Measurements from ENCODE around the gene AGPAT3.

The AGPAT3 gene

DNA sequence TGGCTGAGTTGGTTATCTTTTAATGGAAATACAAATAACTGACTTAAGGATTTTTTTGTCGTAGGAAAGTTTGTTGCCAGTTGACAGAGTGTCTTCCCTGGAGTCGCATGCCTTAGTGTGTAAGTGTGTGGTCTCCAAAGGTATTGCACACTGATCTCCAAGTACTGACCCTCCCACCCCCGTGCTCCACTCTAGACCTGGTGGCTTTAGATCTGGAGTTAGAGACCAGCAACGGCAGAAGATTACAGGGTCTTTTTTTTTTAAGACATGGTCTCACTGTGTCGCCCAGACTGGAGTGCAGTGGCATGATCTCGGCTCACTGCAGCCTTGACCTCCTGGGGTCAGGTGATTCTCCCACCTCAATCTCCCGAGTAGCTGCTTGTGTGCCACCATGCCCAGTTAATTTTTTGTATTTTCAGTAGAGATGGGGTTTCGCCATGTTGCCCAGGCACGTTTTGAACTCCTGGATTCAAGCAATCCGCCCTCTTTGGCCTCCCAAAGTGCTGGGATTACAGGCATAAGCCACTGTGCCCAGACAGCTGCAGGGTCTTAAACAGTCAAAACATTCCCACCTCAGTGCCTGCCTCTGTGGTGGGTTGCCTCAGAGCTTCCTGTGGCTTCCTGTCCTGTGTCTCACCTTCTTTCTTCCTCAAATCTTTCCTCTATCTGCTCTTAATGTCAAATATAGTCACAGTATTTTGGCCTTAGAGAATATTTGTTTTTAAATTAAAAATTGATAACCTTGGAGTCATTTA, 154.0 kb downstream of the AGPAT3 start:
- no peaks in the 10 kb centered on the region for H3K36me3 ChIP-seq (ENCODE audit: insufficient read depth, low read length)
- H3K9ac ChIP-seq (ENCODE audit: low read length) = no peak overlapping the region
- peaks cover 18% of the 10 kb centered on the region for H3K4me1 ChIP-seq (ENCODE audit: insufficient read depth, low read length)
- no peak overlapping the region for H3K27ac ChIP-seq (ENCODE audit: low read depth, low read length)
- no peak overlapping the region for H3K4me3 ChIP-seq (ENCODE audit: low read depth in 1 of 2, low read length in 2 of 2)
- H3K9me3 ChIP-seq (ENCODE audit: low read length) = no peaks in the 10 kb centered on the region
- H3K27me3 ChIP-seq (ENCODE audit: control insufficient read depth in 1 of 2, insufficient read depth in 2 of 2, low read length in 2 of 2) = no peaks in the 10 kb centered on the region

GRCh38 chr21:44019568-44019958, 154.5 kb downstream of the AGPAT3 start:
- Histone ChIP-seq H3K36me3 (ENCODE audit: insufficient read depth, low read length) (no peaks in the 10 kb centered on the region), H3K27me3 (ENCODE audit: control insufficient read depth in 1 of 2, insufficient read depth in 2 of 2, low read length in 2 of 2) (no peaks in the 10 kb centered on the region), H3K4me3 (ENCODE audit: low read depth in 1 of 2, low read length in 2 of 2) (no peak overlapping the region), H3K27ac (ENCODE audit: low read depth, low read length) (no peak overlapping the region), H3K9me3 (ENCODE audit: low read length) (no peaks in the 10 kb centered on the region), H3K4me1 (ENCODE audit: insufficient read depth, low read length) (peaks cover 18% of the 10 kb centered on the region), H3K9ac (ENCODE audit: low read length) (no peak overlapping the region)

DNA sequence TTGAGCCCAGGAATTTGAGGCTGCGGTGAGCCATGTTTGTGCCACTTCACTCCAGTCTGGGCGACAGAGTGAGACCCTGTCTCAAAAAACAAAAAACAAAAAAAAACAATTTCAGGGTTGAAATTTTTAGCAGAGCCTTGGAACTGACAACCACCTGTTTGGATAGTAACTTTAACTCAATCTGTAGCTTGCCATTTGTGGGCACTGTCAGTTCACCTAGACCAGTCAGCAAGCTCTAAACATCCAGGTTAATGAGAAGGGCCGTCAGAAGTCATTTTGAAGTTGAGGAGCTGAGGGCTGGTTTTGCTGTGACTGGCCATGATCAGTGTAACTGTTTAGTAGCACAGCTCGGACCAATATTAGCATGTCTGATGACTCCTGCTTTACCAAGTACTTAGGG, 155.5 kb downstream of the AGPAT3 start:
- Histone ChIP-seq H3K36me3 (ENCODE audit: insufficient read depth, low read length) (no peaks in the 10 kb centered on the region), H3K27ac (ENCODE audit: low read depth, low read length) (no peak overlapping the region)

GRCh38 chr21:44021064-44021463, 156.0 kb downstream of the AGPAT3 start:
- H3K36me3 ChIP-seq (ENCODE audit: insufficient read depth, low read length) = no peaks in the 10 kb centered on the region
- H3K27ac ChIP-seq (ENCODE audit: low read depth, low read length) = no peak overlapping the region
- H3K4me3 ChIP-seq (ENCODE audit: low read depth in 1 of 2, low read length in 2 of 2) = no peak overlapping the region
- no peaks in the 10 kb centered on the region for H3K9me3 ChIP-seq (ENCODE audit: low read length)
- no peaks in the 10 kb centered on the region for H3K27me3 ChIP-seq (ENCODE audit: control insufficient read depth in 1 of 2, insufficient read depth in 2 of 2, low read length in 2 of 2)
- peaks cover 32% of the 10 kb centered on the region for H3K4me1 ChIP-seq (ENCODE audit: insufficient read depth, low read length)
- no peak overlapping the region for H3K9ac ChIP-seq (ENCODE audit: low read length)

More for the DNA sequence above, 155.5 kb downstream of the AGPAT3 start:
- no peak overlapping the region for H3K4me3 ChIP-seq (ENCODE audit: low read depth in 1 of 2, low read length in 2 of 2)
- peaks cover 27% of the 10 kb centered on the region for H3K4me1 ChIP-seq (ENCODE audit: insufficient read depth, low read length)
- H3K27me3 ChIP-seq (ENCODE audit: control insufficient read depth in 1 of 2, insufficient read depth in 2 of 2, low read length in 2 of 2) = no peaks in the 10 kb centered on the region
- H3K9ac ChIP-seq (ENCODE audit: low read length) = no peak overlapping the region
- no peaks in the 10 kb centered on the region for H3K9me3 ChIP-seq (ENCODE audit: low read length)

- Histone ChIP-seq H3K9me3 (ENCODE audit: low read length) (no peaks in the 10 kb centered on the region), H3K27ac (ENCODE audit: low read depth, low read length) (no peak overlapping the region), H3K4me1 (ENCODE audit: insufficient read depth, low read length) (peaks cover 31% of the 10 kb centered on the region), H3K36me3 (ENCODE audit: insufficient read depth, low read length) (no peaks in the 10 kb centered on the region), H3K9ac (ENCODE audit: low read length) (no peak overlapping the region), H3K27me3 (ENCODE audit: control insufficient read depth in 1 of 2, insufficient read depth in 2 of 2, low read length in 2 of 2) (no peaks in the 10 kb centered on the region), H3K4me3 (ENCODE audit: low read depth in 1 of 2, low read length in 2 of 2) (no peak overlapping the region)
Observed at GRCh38 chr21:44024257-44024656, 159.2 kb downstream of the AGPAT3 start.

DNA sequence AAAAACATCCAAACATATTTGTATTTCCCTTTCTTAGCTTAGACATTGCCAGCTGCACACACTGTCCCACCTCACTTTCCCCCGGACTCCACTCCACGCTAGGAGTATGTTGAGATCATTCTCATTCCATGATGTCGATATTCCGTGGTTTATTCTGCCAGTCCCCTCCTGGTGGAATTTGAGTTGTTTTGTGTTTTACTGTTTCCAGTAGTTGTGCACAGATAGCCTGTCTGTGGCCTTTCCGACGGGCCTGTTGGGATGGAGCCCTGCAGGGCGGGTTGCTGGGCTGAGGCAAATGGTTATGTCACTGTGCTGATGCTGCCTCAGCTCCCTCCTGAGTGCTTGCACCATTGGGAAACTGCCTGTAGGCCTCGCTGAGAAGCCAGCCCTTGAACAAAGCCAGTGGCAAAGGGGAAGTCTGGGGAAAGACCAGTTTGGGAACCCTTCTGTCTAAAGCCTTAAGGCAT, 159.9 kb downstream of the AGPAT3 start:
- Histone ChIP-seq H3K36me3 (ENCODE audit: insufficient read depth, low read length) (no peaks in the 10 kb centered on the region), H3K4me1 (ENCODE audit: insufficient read depth, low read length) (peaks cover 31% of the 10 kb centered on the region), H3K4me3 (ENCODE audit: low read depth in 1 of 2, low read length in 2 of 2) (no peak overlapping the region), H3K9ac (ENCODE audit: low read length) (no peak overlapping the region), H3K27ac (ENCODE audit: low read depth, low read length) (no peak overlapping the region), H3K27me3 (ENCODE audit: control insufficient read depth in 1 of 2, insufficient read depth in 2 of 2, low read length in 2 of 2) (no peaks in the 10 kb centered on the region), H3K9me3 (ENCODE audit: low read length) (no peaks in the 10 kb centered on the region)

- no peaks in the 10 kb centered on the region for H3K9me3 ChIP-seq (ENCODE audit: low read length)
- no peak overlapping the region for H3K4me3 ChIP-seq (ENCODE audit: low read depth in 1 of 2, low read length in 2 of 2)
- peaks cover 19% of the 10 kb centered on the region for H3K4me1 ChIP-seq (ENCODE audit: insufficient read depth, low read length)
- H3K36me3 ChIP-seq (ENCODE audit: insufficient read depth, low read length) = peaks cover 3% of the 10 kb centered on the region
- no peaks in the 10 kb centered on the region for H3K27me3 ChIP-seq (ENCODE audit: control insufficient read depth in 1 of 2, insufficient read depth in 2 of 2, low read length in 2 of 2)
- no peak overlapping the region for H3K9ac ChIP-seq (ENCODE audit: low read length)
- H3K27ac ChIP-seq (ENCODE audit: low read depth, low read length) = no peak overlapping the region
Observed at GRCh38 chr21:44027607-44028286, 162.7 kb downstream of the AGPAT3 start.

DNA sequence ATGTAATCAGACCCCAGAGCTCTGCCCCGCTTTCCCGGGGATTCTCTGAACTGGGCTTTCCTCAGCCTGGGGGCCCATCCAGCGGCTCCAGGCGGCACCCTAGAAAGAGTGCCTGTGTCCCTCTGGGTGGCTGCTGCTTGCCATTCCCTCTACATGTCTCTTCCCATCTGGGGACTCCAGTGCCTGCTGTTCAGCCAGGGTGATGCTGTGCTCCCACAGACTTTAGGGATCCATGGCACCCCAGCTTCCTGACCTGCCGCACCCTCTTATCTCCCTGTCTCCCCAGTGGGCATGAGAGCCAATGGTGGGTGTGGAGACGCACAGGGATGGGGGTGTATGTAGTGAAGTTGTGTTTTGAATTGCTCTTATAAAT, 163.2 kb downstream of the AGPAT3 start:
- Histone ChIP-seq H3K4me1 (ENCODE audit: insufficient read depth, low read length) (peaks cover 19% of the 10 kb centered on the region), H3K9ac (ENCODE audit: low read length) (no peak overlapping the region), H3K36me3 (ENCODE audit: insufficient read depth, low read length) (peaks cover 8% of the 10 kb centered on the region), H3K4me3 (ENCODE audit: low read depth in 1 of 2, low read length in 2 of 2) (no peak overlapping the region), H3K27ac (ENCODE audit: low read depth, low read length) (no peak overlapping the region), H3K27me3 (ENCODE audit: control insufficient read depth in 1 of 2, insufficient read depth in 2 of 2, low read length in 2 of 2) (no peaks in the 10 kb centered on the region), H3K9me3 (ENCODE audit: low read length) (no peaks in the 10 kb centered on the region)

DNA sequence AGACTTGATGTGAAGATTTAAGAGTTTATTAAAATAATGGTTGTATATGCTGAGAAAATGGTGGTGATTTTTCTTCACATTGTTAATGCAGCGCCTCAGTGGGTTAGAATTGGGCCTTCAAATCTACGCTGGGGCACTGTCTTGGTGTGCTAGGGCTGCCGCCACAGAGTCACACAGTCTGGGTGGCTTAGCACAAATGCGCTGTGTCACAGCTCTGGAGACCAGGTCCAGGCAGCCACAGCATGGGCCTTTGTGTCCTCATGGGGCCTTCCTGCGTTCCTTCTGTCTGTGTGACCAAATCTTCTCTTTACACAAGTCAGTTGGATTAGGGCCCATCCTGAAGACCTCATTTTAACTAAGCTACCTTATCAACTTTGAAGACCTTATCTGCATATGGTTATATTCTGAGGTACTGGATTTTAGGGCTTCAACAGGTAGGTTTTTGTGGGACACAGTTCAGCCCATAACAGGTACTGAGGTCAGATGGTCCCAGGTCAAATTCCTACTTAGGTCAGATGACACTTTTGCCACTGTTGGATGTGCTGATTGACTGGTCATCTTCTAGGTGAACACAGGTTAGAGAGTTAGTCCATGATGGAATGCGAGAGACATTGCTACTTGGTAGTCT, 164.6 kb downstream of the AGPAT3 start:
- H3K9ac ChIP-seq (ENCODE audit: low read length) = no peak overlapping the region
- no peak overlapping the region for H3K27ac ChIP-seq (ENCODE audit: low read depth, low read length)
- H3K9me3 ChIP-seq (ENCODE audit: low read length) = no peaks in the 10 kb centered on the region
- H3K4me1 ChIP-seq (ENCODE audit: insufficient read depth, low read length) = peaks cover 15% of the 10 kb centered on the region
- H3K36me3 ChIP-seq (ENCODE audit: insufficient read depth, low read length) = peaks cover 11% of the 10 kb centered on the region
- no peaks in the 10 kb centered on the region for H3K27me3 ChIP-seq (ENCODE audit: control insufficient read depth in 1 of 2, insufficient read depth in 2 of 2, low read length in 2 of 2)
- no peak overlapping the region for H3K4me3 ChIP-seq (ENCODE audit: low read depth in 1 of 2, low read length in 2 of 2)

DNA sequence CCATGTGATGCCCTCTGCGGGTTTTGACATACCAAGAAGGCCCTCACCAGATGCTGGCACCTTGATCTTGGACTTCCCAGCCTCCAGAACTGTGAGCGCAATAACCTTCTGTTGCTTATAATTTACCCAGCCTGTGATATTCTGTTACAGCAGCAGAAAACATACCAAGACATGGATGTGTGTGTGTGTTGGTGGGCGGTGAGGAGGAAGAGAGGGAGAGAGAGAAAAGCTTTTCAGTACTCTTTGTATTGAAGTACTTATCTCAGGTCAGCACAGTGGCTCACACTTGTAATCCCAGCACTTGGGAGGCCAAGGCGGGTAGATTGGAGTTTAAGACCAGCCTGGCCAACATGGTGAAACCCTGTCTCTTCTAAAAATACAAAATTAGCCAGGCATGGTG, 170.2 kb downstream of the AGPAT3 start:
- Histone ChIP-seq H3K36me3 (ENCODE audit: insufficient read depth, low read length) (peaks cover 40% of the 10 kb centered on the region), H3K27ac (ENCODE audit: low read depth, low read length) (no peak overlapping the region), H3K4me1 (ENCODE audit: insufficient read depth, low read length) (no peaks in the 10 kb centered on the region), H3K27me3 (ENCODE audit: control insufficient read depth in 1 of 2, insufficient read depth in 2 of 2, low read length in 2 of 2) (no peaks in the 10 kb centered on the region), H3K9me3 (ENCODE audit: low read length) (no peaks in the 10 kb centered on the region), H3K4me3 (ENCODE audit: low read depth in 1 of 2, low read length in 2 of 2) (no peak overlapping the region), H3K9ac (ENCODE audit: low read length) (no peak overlapping the region)
